ENCODE data around the gene EYA3.

The EYA3 gene

DNA sequence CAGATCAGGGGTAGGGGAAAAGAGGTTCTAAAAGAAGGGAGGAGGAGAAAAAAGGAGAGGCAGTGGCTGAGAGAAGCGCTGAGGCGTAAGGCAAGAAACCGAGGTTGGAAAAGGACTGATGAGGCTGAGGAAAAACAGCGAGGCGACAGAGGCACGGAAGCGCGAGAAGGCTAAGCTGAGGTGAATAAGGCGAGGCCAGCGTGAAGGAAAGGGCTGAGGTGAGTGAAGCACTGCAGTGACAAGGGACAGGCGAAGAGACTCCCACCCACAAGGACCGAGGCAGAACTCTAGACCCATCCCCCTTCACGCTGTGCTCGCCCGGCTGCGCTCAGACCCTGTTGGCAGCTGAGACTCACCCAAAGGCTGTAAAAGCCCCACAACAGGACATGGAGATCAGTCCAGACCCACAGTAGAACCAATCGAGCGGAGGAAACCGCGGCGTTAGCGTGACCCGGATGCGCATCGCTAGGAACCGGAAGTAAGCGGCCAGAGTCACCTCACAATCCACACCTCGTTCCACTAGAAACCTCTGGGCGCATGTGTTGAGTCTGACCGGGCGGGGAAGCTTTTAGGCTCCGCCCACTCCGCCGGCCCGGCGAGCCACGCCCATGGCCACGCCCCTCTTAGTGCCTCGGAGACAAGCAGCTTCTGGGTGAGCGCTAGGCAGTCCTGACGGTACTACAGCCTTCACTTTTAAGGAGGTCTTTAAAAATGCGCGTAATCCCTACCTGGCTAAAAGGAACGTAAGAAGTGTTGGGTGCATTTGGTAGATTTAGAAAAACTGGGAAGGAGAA lies at the start of gene EYA3:
EYA3 (minus strand) TSS at position 443 of the 794 bp plus-strand sequence. CDS start 30,584 bp downstream, outside the sequence.
- no peak for FAIRE-seq
- TF ChIP-seq CTCF (IDR thresholded peaks at IDR 0.05; ENCODE audit: insufficient read depth, missing control alignments) = no peak
- DNase-seq (ENCODE audit: insufficient read length, low spot score) = peak; percentile 90

DNA sequence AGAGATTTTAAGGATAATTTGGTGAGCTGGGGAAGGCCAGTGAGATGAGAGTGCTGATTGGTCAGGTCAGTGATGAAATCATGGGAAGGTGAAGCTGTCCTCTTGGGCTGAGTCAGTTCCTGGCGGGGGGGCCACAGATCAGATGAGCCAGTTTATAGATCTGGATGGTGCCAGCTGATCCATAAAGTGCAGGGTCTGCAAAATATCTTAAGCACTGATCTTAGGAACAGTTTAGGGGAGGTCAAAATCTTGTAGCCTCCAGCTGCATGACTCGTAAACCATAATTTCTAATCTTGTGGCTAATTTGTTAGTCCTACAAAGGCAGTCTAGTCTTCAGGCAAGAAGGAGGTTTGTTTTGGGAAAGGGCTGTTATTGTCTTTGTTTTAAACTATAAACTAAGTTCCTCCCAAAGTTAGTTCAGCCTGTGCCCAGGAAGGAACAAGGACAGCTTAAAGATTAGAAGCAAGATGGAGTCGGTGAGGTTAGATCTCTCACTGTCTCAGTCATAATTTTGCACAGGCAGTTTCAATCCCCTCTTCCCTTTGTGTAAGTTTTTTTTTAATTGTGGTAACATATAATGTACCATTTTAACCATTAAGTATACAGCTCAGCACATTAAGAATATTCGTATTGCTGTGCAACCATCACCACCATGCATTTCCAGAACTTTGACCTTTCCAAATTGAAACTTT lies 48.7 kb upstream of the EYA3 start:
- no peak for TF ChIP-seq CTCF (IDR thresholded peaks at IDR 0.05; ENCODE audit: insufficient read depth, missing control alignments)
- FAIRE-seq (no peak), DNase-seq (ENCODE audit: insufficient read length, low spot score) (no peak)

DNA sequence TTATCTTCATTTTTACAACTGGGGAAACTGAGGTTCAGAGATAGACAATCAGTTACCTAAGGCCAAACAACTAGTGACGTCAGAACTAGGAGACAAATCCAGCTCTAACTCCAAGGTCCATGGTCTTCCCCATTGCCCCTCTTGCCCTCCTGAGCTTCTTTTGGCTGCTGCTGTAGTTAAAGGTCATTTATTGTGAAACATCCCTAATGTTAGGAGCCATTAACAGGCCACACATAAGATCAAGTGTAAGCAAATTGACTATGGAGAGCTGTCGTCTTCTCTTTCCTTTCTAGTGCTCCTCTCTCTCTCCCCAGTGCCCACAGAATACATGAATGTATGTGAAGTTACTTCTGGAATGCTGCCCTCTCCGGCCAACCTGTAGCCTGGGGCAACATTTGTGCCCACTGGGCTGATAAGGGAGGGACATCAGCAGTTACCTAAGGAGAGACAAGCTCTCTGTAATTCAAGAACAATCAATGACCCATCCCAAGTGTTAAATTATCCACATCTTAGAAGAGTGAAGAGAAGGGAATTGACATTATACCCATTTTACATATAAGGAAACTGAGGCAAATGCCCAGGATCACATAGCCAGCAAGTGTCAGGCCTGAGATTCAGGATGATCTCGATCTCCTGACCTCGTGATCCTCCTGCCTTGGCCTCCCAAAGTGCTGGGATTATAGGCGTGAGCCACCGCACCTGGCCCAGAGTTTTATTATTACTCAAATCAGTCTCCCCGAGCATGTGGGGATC lies 47.9 kb upstream of the EYA3 start:
- TF ChIP-seq CTCF (IDR thresholded peaks at IDR 0.05; ENCODE audit: insufficient read depth, missing control alignments) = no peak
- no peak for DNase-seq (ENCODE audit: insufficient read length, low spot score)
- FAIRE-seq = no peak

- no peak for FAIRE-seq
Measured at GRCh38 chr1:28135371-28136168, 47.2 kb upstream of the EYA3 start.

GRCh38 chr1:28134651-28135207 lies 46.3 kb upstream of the EYA3 start:
- no peak for TF ChIP-seq CTCF (IDR thresholded peaks at IDR 0.05; ENCODE audit: insufficient read depth, missing control alignments)
- FAIRE-seq (no peak), DNase-seq (ENCODE audit: insufficient read length, low spot score) (no peak)

More at GRCh38 chr1:28135371-28136168, 47.2 kb upstream of the EYA3 start:
- TF ChIP-seq CTCF (IDR thresholded peaks at IDR 0.05; ENCODE audit: insufficient read depth, missing control alignments) = no peak
- DNase-seq (ENCODE audit: insufficient read length, low spot score) = no peak

All from D721Med (cell line).